IPS-20b (cell line): ENCODE measurements around the gene FAM20B.
"Not testable (repeated sequence)": the region's sequence is repeated elsewhere in the genome, so short reads cannot be mapped to it uniquely, and the experiment has no call there.

Source experiments
- H3K27ac ChIP-seq: one replicate; pipeline ENCODE4 v1.5.1; 2013; ENCODE audit warnings: low read length
- H3K27me3 ChIP-seq: 2 replicates; pipeline ENCODE4 v1.6.1; 2013; ENCODE audit warnings: mild to moderate bottlenecking, low read length, inconsistent platforms; ENCODE audit not compliant: insufficient read depth
- H3K36me3 ChIP-seq: 2 replicates; pipeline ENCODE4 v1.6.1; 2013; ENCODE audit warnings: low read depth, mild to moderate bottlenecking, inconsistent platforms, low read length, moderate library complexity; ENCODE audit not compliant: insufficient read depth
- H3K4me1 ChIP-seq: 2 replicates; pipeline ENCODE4 v1.6.1; 2013; ENCODE audit warnings: mild to moderate bottlenecking, control low read depth, inconsistent platforms, low read length, moderate library complexity; ENCODE audit not compliant: insufficient read depth
- H3K4me3 ChIP-seq: 2 replicates; pipeline ENCODE4 v1.5.1; 2013; ENCODE audit warnings: mild to moderate bottlenecking, low read length, inconsistent platforms
- H3K9ac ChIP-seq: 2 replicates; pipeline ENCODE4 v1.6.1; 2013; ENCODE audit warnings: low read depth, mild to moderate bottlenecking, inconsistent platforms, low read length, moderate library complexity
- H3K9me3 ChIP-seq: 2 replicates; pipeline ENCODE4 v1.6.1; 2013; ENCODE audit warnings: mild to moderate bottlenecking, low read depth, low read length, inconsistent platforms; ENCODE audit not compliant: insufficient read depth

The FAM20B gene, protein sequence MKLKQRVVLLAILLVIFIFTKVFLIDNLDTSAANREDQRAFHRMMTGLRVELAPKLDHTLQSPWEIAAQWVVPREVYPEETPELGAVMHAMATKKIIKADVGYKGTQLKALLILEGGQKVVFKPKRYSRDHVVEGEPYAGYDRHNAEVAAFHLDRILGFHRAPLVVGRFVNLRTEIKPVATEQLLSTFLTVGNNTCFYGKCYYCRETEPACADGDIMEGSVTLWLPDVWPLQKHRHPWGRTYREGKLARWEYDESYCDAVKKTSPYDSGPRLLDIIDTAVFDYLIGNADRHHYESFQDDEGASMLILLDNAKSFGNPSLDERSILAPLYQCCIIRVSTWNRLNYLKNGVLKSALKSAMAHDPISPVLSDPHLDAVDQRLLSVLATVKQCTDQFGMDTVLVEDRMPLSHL

DNA sequence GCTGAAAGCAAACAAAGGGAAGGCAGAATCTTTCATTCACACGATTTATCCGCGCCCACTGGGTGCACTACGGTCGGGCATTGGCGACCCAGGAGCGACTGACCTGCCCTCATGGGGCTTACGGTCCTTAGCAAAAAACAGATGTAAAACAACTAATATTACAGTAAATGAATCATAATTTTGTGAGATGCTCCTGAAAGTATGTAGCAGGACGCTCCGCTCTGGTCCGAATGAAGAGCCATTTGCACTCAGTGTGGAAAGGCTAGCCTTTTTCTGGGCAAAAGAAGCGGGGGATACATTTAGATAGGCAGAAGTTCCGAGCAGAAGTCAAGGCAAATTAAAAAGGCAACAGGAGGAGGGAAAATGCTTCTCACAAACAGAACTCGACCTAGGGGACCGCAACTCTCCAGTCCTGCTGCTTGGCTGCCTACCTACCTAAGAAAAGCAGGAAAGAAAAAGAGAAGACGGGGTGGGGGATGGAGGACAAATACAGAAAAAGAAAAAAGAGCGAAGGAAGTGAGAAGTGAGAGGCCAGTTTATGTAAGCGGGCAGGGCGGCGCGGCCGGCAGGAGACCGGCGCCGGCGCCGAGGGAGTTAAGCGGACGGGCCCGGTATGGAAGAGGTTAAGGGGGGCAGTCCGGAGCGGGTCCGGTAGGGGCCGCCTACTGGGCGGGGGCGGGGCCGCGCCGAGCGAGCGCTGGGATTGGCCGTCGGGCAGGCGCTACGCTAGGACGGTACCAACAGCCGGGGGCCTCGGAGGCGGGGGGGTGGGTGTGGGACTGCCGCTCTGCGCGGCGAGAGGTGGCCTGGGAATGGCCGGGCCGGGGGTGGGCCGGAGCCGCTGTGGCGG is at the start of gene FAM20B:
FAM20B (plus strand) TSS at position 770 of the 850 bp plus-strand sequence. CDS start 17,954 bp downstream, outside the sequence.
- Histone ChIP-seq H3K9ac (peak within 1 kb of the TSS; percentile 85), H3K27ac (peak within 1 kb of the TSS; percentile 46), H3K27me3 (peaks cover 8% of the 10 kb centered on the region; the same call in 1 of the 2 replicates), H3K9me3 (no peaks in the 10 kb centered on the region), H3K4me3 (peak within 1 kb of the TSS; percentile 91), H3K4me1 (peaks cover 25% of the 10 kb centered on the region), H3K36me3 (no peaks in the 10 kb centered on the region)

DNA sequence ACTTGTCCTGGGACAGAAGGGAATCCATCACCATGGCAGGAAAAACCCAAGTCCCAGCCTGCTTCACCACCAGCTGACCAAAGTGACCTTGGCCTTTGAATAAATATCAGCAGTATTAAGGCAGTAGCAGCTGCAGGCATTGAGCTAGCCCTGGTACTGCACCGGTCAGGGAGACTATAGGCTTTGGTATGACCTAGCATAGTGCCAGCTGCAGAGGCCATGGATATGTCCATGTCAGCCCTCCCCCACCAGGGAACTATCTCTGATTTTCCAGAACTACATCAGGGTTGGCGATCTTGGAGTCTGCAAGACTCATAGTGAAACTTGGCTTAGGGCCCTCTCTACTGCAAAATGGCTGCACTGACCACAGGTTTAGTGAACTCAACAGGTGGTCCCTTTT is 49.2 kb upstream of the FAM20B start:
- Histone ChIP-seq H3K4me1 (no peaks in the 10 kb centered on the region; the same call in 1 of the 2 replicates), H3K9ac (no peak overlapping the region), H3K27me3 (no peaks in the 10 kb centered on the region), H3K36me3 (no peaks in the 10 kb centered on the region), H3K4me3 (no peak overlapping the region), H3K27ac (no peak overlapping the region), H3K9me3 (peaks cover 15% of the 10 kb centered on the region; the same call in 1 of the 2 replicates)

DNA sequence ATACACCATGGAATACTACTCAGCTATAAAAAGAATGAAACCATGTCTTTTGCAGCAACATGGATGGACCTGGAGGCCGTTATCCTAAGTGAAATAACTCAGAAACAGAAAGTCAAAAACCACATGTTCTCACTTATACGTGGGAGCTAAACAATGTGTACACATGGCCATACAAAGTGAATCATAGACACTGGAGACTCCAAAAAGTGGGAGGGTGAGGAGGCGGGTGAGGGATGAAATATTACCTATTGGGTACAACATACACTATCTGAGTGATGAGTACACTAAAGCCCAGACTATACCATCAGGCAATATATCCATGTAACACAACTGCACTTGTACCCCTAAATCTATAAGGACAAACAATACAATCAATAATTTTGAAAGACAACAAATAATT is 39.5 kb upstream of the FAM20B start:
- Histone ChIP-seq H3K9ac (no peak overlapping the region), H3K36me3 (no peaks in the 10 kb centered on the region), H3K27me3 (no peaks in the 10 kb centered on the region), H3K4me3 (no peak overlapping the region), H3K4me1 (no peaks in the 10 kb centered on the region), H3K27ac (no peak overlapping the region), H3K9me3 (no peaks in the 10 kb centered on the region)

DNA sequence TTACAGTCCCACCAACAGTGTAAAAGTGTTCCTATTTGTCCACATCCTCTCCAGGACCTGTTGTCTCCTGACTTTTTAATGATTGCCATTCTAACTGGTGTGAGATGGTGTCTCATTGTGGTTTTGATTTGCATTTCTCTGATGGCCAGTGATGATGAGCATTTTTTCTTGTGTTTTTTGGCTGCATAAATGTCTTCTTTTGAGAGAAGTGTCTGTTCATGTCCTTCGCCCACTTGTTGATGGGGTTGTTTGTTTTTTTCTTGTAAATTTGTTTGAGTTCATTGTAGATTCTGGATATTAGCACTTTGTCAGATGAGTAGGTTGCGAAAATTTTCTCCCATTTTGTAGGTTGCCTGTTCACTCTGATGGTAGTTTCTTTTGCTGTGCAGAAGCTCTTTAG is 37.5 kb upstream of the FAM20B start:
- H3K27me3 ChIP-seq, H3K4me1 ChIP-seq, H3K36me3 ChIP-seq, H3K9me3 ChIP-seq, H3K4me3 ChIP-seq, H3K9ac ChIP-seq, H3K27ac ChIP-seq: not testable (repeated sequence)

DNA sequence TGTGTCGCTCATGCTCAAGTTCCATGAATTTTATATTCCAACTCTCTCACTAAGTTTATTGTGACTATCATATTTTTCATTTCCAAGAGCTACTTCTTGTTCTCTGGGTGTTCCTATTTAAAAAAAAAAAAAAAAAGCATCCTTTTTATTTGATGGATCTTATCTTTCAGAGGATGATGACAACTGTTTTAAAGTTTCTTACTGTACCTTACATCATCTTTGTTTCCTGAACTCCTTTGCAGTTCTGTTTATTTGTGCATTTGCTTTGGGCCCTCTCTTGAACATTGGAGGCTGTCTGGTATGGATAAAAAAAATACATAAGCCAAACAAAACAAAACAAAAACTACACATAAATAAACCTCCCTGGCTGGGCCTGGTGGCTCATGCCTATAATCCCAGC is 32.1 kb upstream of the FAM20B start:
- no peak overlapping the region for H3K9ac ChIP-seq
- no peak overlapping the region for H3K4me3 ChIP-seq
- H3K9me3 ChIP-seq = peaks cover 11% of the 10 kb centered on the region
- no peaks in the 10 kb centered on the region for H3K27me3 ChIP-seq
- H3K27ac ChIP-seq = no peak overlapping the region
- H3K36me3 ChIP-seq = no peaks in the 10 kb centered on the region
- H3K4me1 ChIP-seq = no peaks in the 10 kb centered on the region

DNA sequence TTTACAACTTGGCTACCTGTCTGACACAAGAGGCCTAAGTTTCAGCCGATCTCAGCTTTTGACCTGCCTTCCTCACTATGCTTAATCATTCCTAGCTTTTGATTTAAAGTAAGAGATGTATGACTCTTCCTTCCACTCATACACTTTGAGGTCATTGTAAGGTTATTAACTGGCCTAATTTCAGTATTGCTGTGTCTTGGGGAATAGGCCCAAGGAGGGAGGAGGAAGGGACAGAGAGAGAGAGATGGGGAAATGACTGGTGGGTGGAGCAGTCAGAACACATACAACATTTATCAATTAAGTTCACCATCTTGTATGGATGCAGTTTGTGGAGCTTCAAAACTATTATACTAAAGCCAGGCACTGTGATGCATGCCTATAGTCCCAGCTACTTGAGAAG is 28.3 kb upstream of the FAM20B start:
- no peak overlapping the region for H3K27ac ChIP-seq
- no peaks in the 10 kb centered on the region for H3K27me3 ChIP-seq
- H3K9ac ChIP-seq = no peak overlapping the region
- no peak overlapping the region for H3K4me3 ChIP-seq
- H3K4me1 ChIP-seq = no peaks in the 10 kb centered on the region
- no peaks in the 10 kb centered on the region for H3K36me3 ChIP-seq
- H3K9me3 ChIP-seq = peaks cover 11% of the 10 kb centered on the region

DNA sequence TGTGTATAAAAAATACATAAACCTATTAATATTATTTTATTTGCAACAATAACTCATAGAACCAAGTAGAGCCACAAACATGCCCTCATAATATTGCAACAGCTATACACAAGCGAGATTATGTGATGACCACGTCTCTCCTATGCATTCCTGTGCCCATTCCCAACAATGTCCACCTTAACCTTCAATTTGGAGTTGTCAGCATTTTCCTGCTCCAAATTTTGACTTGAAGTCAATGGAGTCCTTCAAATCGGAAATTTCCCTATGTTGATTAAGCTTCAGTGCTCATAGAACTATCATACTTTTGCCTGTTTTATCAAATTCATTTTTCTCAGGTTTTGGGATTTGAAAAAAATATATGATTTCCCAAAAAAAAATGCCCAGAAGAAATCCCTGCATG is 27.4 kb upstream of the FAM20B start:
- H3K27ac ChIP-seq = no peak overlapping the region
- peaks cover 11% of the 10 kb centered on the region for H3K9me3 ChIP-seq
- no peak overlapping the region for H3K9ac ChIP-seq
- H3K36me3 ChIP-seq = no peaks in the 10 kb centered on the region
- no peaks in the 10 kb centered on the region for H3K27me3 ChIP-seq
- no peaks in the 10 kb centered on the region for H3K4me1 ChIP-seq
- H3K4me3 ChIP-seq = no peak overlapping the region

DNA sequence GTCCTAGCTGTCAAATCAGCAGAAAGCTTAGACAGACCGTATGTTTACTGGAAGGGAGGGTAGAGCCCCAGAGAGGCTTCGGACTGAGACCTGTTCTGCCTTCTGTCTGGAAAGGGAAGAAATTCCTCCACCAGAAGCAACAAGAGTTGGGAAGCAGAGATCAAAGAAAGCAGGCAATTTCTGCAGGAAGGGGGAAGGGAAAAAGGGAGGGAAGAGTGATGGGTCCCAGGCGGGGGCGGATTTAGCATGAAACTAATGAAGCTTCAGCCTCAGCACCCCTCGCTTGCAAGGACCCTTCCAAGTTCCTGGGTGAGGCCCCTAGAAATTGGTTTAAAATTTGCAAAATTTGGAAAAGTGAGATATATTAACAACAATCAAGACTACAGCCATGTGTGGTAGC is 26.6 kb upstream of the FAM20B start:
- Histone ChIP-seq H3K4me3 (no peak overlapping the region), H3K36me3 (no peaks in the 10 kb centered on the region), H3K27me3 (no peaks in the 10 kb centered on the region), H3K27ac (no peak overlapping the region), H3K9me3 (peaks cover 4% of the 10 kb centered on the region; the same call in 1 of the 2 replicates), H3K9ac (no peak overlapping the region), H3K4me1 (no peaks in the 10 kb centered on the region)

DNA sequence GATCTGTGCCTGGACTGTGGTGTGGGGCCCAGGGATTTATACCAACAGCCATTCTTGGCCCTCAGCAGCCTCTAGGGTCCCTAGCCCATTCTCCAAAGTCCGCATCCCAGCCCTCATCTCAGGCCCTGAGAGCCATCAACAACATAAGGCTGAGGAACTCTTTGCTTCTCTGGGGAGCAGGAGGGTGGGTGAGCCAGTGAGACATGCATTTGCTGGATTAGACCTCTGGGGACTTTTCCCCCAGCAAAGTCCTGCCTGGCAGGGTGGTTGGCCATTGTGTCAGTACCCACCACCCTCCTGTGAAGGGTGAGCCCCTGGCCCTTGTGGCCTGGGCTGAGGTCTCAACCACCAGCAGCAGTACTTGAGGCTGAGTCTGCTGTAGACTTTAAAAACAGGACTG is 24.2 kb upstream of the FAM20B start:
- no peak overlapping the region for H3K27ac ChIP-seq
- no peaks in the 10 kb centered on the region for H3K4me1 ChIP-seq
- no peaks in the 10 kb centered on the region for H3K36me3 ChIP-seq
- no peak overlapping the region for H3K9ac ChIP-seq
- H3K9me3 ChIP-seq = no peaks in the 10 kb centered on the region
- no peak overlapping the region for H3K4me3 ChIP-seq
- H3K27me3 ChIP-seq = no peaks in the 10 kb centered on the region

DNA sequence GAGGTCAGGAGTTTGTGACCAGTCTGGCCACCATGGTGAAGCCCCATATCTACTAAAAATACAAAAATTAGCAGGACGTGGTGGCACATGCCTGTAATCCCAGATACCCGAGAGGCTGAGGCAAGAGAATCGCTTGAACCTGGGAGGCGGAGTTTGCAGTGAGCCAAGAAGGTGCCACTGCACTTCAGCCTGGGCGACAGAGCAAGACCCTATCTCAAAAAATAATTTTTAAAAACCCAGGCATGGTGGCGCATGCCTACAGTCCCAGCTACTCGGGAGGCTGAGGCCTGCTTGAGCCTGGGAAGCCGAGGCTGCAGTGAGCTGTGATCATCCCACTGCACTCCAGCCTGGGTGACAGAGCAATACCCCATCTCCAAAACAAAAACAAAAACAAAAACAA is 23.6 kb upstream of the FAM20B start:
- H3K9me3 ChIP-seq, H3K27ac ChIP-seq, H3K36me3 ChIP-seq, H3K27me3 ChIP-seq, H3K4me3 ChIP-seq, H3K4me1 ChIP-seq: not testable (repeated sequence)
- H3K9ac ChIP-seq = peak overlapping the region; percentile 54; the same call in 1 of the 2 replicates

DNA sequence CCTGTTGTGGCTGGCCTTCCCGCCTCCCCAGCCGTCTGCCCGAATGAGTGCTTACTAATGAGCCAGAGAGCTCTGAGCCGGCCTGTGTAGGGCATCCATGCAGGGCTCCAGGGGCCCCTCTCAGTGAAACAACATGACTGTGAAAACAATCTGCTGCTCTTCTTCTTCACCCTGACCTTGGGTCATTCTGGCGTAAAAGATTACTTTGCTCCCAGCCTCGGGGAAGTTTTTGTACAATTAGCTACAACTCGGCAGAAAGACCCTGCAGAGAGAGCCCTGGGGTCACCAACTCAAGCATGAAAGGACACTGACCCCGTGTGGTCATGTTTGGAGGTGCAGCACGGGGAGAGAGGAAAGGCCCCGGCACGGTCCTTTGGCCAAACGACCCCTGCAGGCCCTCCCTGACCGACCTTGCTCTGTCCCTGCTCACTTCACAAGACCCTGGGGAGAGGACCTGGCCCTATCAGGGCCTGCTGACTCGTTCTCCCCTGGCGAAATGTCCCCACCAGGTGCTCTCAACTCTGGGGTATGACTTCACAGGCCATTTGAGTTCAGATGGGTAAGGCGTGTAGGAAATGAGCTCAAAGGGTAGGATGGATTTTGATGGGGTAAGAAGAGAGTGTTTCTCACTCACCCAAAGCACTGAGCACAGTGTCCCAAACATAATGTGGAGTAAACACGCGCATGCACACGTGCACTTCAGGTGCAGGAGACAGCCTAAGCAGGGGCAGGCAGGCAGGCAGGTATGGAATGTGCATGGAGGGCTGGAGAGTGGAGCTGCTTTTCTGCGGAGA is 22.9 kb upstream of the FAM20B start:
- no peaks in the 10 kb centered on the region for H3K9me3 ChIP-seq
- H3K4me3 ChIP-seq = peak overlapping the region; percentile 49; the same call in 1 of the 2 replicates
- no peaks in the 10 kb centered on the region for H3K36me3 ChIP-seq
- H3K27me3 ChIP-seq = no peaks in the 10 kb centered on the region
- peak overlapping the region; percentile 54; the same call in 1 of the 2 replicates for H3K9ac ChIP-seq
- no peaks in the 10 kb centered on the region for H3K4me1 ChIP-seq
- H3K27ac ChIP-seq = no peak overlapping the region
